T-helper 1 cell (primary cell): ENCODE results near the gene PTPRM.

ENCODE experiments used
- DNase-seq, 5 donors: peaks; one replicate each; pipeline ENCODE4 v3.0.0-alpha.2; 2012 to 2020

PTPRM gene

GRCh38 chr18:8348051-8348720 lies 781.1 kb downstream of the PTPRM start:
- DNase-seq = no peak

GRCh38 chr18:8349608-8350323 lies 782.6 kb downstream of the PTPRM start:
- DNase-seq = no peak

GRCh38 chr18:8350628-8351027 lies 783.5 kb downstream of the PTPRM start:
- DNase-seq = no peak

GRCh38 chr18:8351161-8351560 lies 784.0 kb downstream of the PTPRM start:
- no peak for DNase-seq

GRCh38 chr18:8354304-8354703 lies 787.2 kb downstream of the PTPRM start:
- no peak for DNase-seq

GRCh38 chr18:8356001-8356400 lies 788.9 kb downstream of the PTPRM start:
- no peak for DNase-seq

GRCh38 chr18:8357320-8357719 lies 790.2 kb downstream of the PTPRM start:
- no peak for DNase-seq

GRCh38 chr18:8358033-8358765 lies 791.1 kb downstream of the PTPRM start:
- no peak for DNase-seq

GRCh38 chr18:8359076-8359475 lies 792.0 kb downstream of the PTPRM start:
- no peak for DNase-seq

GRCh38 chr18:8359481-8359880 lies 792.4 kb downstream of the PTPRM start:
- no peak for DNase-seq

GRCh38 chr18:8361941-8362471 lies 794.9 kb downstream of the PTPRM start:
- no peak for DNase-seq

GRCh38 chr18:8362863-8363262 lies 795.7 kb downstream of the PTPRM start:
- no peak for DNase-seq

GRCh38 chr18:8364385-8364784 lies 797.3 kb downstream of the PTPRM start:
- no peak for DNase-seq

- DNase-seq = no peak
These were observed 797.9 kb downstream of the PTPRM start for GRCh38 chr18:8365006-8365405.

GRCh38 chr18:8365528-8365927 lies 798.4 kb downstream of the PTPRM start:
- DNase-seq = no peak

GRCh38 chr18:8366070-8366469 lies 799.0 kb downstream of the PTPRM start:
- DNase-seq = no peak

- no peak for DNase-seq
These were observed 799.5 kb downstream of the PTPRM start for GRCh38 chr18:8366656-8367055.

- peak in 1 of 5 donors; percentile 7 for DNase-seq
These were observed 800.3 kb downstream of the PTPRM start for GRCh38 chr18:8367217-8367988.

- DNase-seq = no peak
These were observed 801.5 kb downstream of the PTPRM start for GRCh38 chr18:8368512-8369217.

GRCh38 chr18:8373486-8373885 lies 806.4 kb downstream of the PTPRM start:
- no peak for DNase-seq

GRCh38 chr18:8374676-8375075 lies 807.6 kb downstream of the PTPRM start:
- DNase-seq = no peak

- DNase-seq = no peak
These were observed 808.1 kb downstream of the PTPRM start for GRCh38 chr18:8375249-8375648.
